HG02870 (cell line): ENCODE data around the gene RCC1.
"Not testable (repeated sequence)": the region's sequence is repeated elsewhere in the genome, so short reads cannot be mapped to it uniquely, and the experiment has no call there.

ENCODE experiments used
- ATAC-seq: cut with Tn5 transposase; IDR thresholded peaks from one replicate; pipeline ENCODE4 v1.9.1; 2021; ENCODE audit warnings: mild to moderate bottlenecking, moderate library complexity; ENCODE audit not compliant: unreplicated experiment

The RCC1 gene

DNA sequence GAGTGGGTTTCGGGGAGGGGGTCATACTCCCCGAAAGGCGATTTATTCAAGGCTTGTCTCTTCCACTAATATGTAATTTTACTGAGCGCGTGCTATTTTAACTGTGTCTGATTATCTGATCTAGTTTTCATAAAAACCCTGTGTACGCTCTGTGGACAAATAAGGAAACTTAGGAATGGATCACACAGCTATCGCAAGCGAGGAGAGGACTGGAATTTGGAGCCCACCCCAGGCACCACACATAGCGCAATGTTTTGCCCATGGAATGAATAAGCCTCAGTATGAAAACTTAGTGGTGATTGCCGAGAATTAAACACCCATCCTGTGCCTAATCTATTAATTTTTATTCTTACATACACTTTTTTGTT, 76.4 kb downstream of the RCC1 start:
- no peak for ATAC-seq

- not testable (repeated sequence) for ATAC-seq
These were observed 80.9 kb downstream of the RCC1 start for GRCh38 chr1:28586585-28587391.
